Measurements from ENCODE around the gene NEU4.
"Not testable (repeated sequence)": the region's sequence is repeated elsewhere in the genome, so short reads cannot be mapped to it uniquely, and the experiment has no call there.

Gene NEU4

GRCh38 chr2:241799522-241800197 lies 9.3 kb upstream of the NEU4 start:
- no peak for DNase-seq

- not testable (repeated sequence) for DNase-seq
Measured at GRCh38 chr2:241800198-241800903, 8.6 kb upstream of the NEU4 start.

- DNase-seq, result no peak
Measured at GRCh38 chr2:241801611-241802420, 7.2 kb upstream of the NEU4 start.

GRCh38 chr2:241802421-241803318 lies 6.3 kb upstream of the NEU4 start:
- DNase-seq, result peak; percentile 21

GRCh38 chr2:241803387-241804325 lies 5.3 kb upstream of the NEU4 start:
- DNase-seq, result peak; percentile 75

GRCh38 chr2:241804326-241805229 lies 4.4 kb upstream of the NEU4 start:
- peak; percentile 20 for DNase-seq

- DNase-seq, result not testable (repeated sequence)
Measured at GRCh38 chr2:241806217-241806616, 2.8 kb upstream of the NEU4 start.

GRCh38 chr2:241808051-241808720 lies 807 bp upstream of the NEU4 start:
- no peak for DNase-seq

- DNase-seq, result no peak
Measured at GRCh38 chr2:241809383-241810306, 652 bp downstream of the NEU4 start.

- DNase-seq, result no peak
Measured at GRCh38 chr2:241810307-241811200, 1.6 kb downstream of the NEU4 start.

- no peak for DNase-seq
Measured at GRCh38 chr2:241811201-241811951, 2.4 kb downstream of the NEU4 start.

- DNase-seq, result no peak
Measured at GRCh38 chr2:241811952-241812729, 3.1 kb downstream of the NEU4 start.

GRCh38 chr2:241812730-241813643 lies 4.0 kb downstream of the NEU4 start:
- peak; percentile 72 for DNase-seq

- DNase-seq, result no peak
Measured at GRCh38 chr2:241813644-241814392, 4.8 kb downstream of the NEU4 start.

All from femur (tissue), 1 donor.